H9 (cell line): ENCODE data around the gene PDK2. TPM values are rescaled to one million over a fixed set of nuclear protein-coding genes. Genes with fewer than 3 reads are reported as not detected.
A peak's percentile ranks its signal among the peaks of the same experiment; 100 is the strongest.

Experiments
- DNase-seq: peaks from one replicate; pipeline ENCODE4 v3.0.0-alpha.2; 2017
- H2AFZ ChIP-seq: one replicate; pipeline ENCODE4 v1.6.1; 2013; ENCODE audit warnings: mild to moderate bottlenecking, low read length, control low read depth, moderate library complexity
- H2AK5ac ChIP-seq: 2 replicates; pipeline ENCODE4 v1.6.1; 2013; ENCODE audit warnings: low read length, control low read depth, mixed read lengths; ENCODE audit not compliant: insufficient read length
- H2BK120ac ChIP-seq: one replicate; pipeline ENCODE4 v1.6.1; 2013; ENCODE audit warnings: low read depth, mild to moderate bottlenecking, low read length, control low read depth, inconsistent platforms; ENCODE audit not compliant: poor library complexity, severe bottlenecking
- H2BK12ac ChIP-seq: 2 replicates; pipeline ENCODE4 v1.6.1; 2013; ENCODE audit warnings: low read length, control low read depth, mixed read lengths, low read depth; ENCODE audit not compliant: insufficient read length
- H2BK15ac ChIP-seq: 2 replicates; pipeline ENCODE4 v1.6.1; 2013; ENCODE audit warnings: low read depth, low read length, control low read depth
- H2BK20ac ChIP-seq: one replicate; pipeline ENCODE4 v1.6.1; 2013; ENCODE audit warnings: low read depth, mild to moderate bottlenecking, low read length, control low read depth, inconsistent platforms; ENCODE audit not compliant: poor library complexity, severe bottlenecking
- H2BK5ac ChIP-seq: 2 replicates; pipeline ENCODE4 v1.6.1; 2013; ENCODE audit warnings: low read length, control low read depth, mixed read lengths; ENCODE audit not compliant: insufficient read length
- H3K14ac ChIP-seq: 2 replicates; pipeline ENCODE4 v1.6.1; 2013; ENCODE audit warnings: low read length, control low read depth; ENCODE audit not compliant: insufficient read depth
- H3K18ac ChIP-seq: 2 replicates; pipeline ENCODE4 v1.6.1; 2013; ENCODE audit warnings: low read depth, mild to moderate bottlenecking, mixed read lengths, low read length, control low read depth; ENCODE audit not compliant: insufficient read length
- H3K23ac ChIP-seq: 2 replicates; pipeline ENCODE4 v1.6.1; 2013; ENCODE audit warnings: low read length, control low read depth, mixed read lengths, low read depth; ENCODE audit not compliant: insufficient read length
- H3K23me2 ChIP-seq: 2 replicates; pipeline ENCODE4 v1.6.1; 2013; ENCODE audit warnings: low read depth, mild to moderate bottlenecking, mixed read lengths, low read length, control low read depth; ENCODE audit not compliant: insufficient read length, poor library complexity, severe bottlenecking
- H3K27ac ChIP-seq: 2 replicates; pipeline ENCODE4 v1.5.1; 2013; ENCODE audit warnings: low read length, control low read depth, mixed read lengths, low read depth; ENCODE audit not compliant: insufficient read length
- H3K27me3 ChIP-seq: 2 replicates; pipeline ENCODE4 v1.6.1; 2013; ENCODE audit warnings: low read length, control low read depth, inconsistent platforms; ENCODE audit not compliant: insufficient read depth
- H3K4ac ChIP-seq: 2 replicates; pipeline ENCODE4 v1.6.1; 2013; ENCODE audit warnings: low read depth, mild to moderate bottlenecking, control low read depth, inconsistent platforms, low read length, moderate library complexity
- H3K4me1 ChIP-seq: 2 replicates; pipeline ENCODE4 v1.6.1; 2013; ENCODE audit warnings: low read length, control low read depth, inconsistent platforms; ENCODE audit not compliant: insufficient read depth
- H3K4me2 ChIP-seq: 2 replicates; pipeline ENCODE4 v1.6.1; 2013; ENCODE audit warnings: low read length, control low read depth, mixed read lengths; ENCODE audit not compliant: insufficient read length, insufficient read depth
- H3K56ac ChIP-seq: 2 replicates; pipeline ENCODE4 v1.6.1; 2013; ENCODE audit warnings: low read depth, mild to moderate bottlenecking, mixed read lengths, low read length, control low read depth; ENCODE audit not compliant: insufficient read length
- H3K79me1 ChIP-seq: 2 replicates; pipeline ENCODE4 v1.6.1; 2013; ENCODE audit warnings: low read depth, mild to moderate bottlenecking, moderate library complexity, low read length, control low read depth, inconsistent platforms; ENCODE audit not compliant: insufficient read depth, poor library complexity, severe bottlenecking
- H3K79me2 ChIP-seq: 2 replicates; pipeline ENCODE4 v1.6.1; 2013; ENCODE audit warnings: low read length, control low read depth, inconsistent platforms; ENCODE audit not compliant: insufficient read depth
- H3K9ac ChIP-seq: 2 replicates; pipeline ENCODE4 v1.6.1; 2013; ENCODE audit warnings: low read length, control low read depth, mixed read lengths; ENCODE audit not compliant: insufficient read length; ENCODE audit errors: extremely low read depth
- H3K9me3 ChIP-seq: one replicate; pipeline ENCODE4 v1.6.1; 2013; ENCODE audit warnings: low read depth, low read length, inconsistent platforms; ENCODE audit not compliant: control insufficient read depth
- H3T11ph ChIP-seq: one replicate; pipeline ENCODE4 v1.6.1; 2013; ENCODE audit warnings: mild to moderate bottlenecking, low read length, control low read depth, inconsistent platforms
- H4K20me1 ChIP-seq: one replicate; pipeline ENCODE4 v1.6.1; 2013; ENCODE audit not compliant: control insufficient read depth, insufficient read length, insufficient read depth
- H4K5ac ChIP-seq: 2 replicates; pipeline ENCODE4 v1.6.1; 2013; ENCODE audit warnings: low read depth, mild to moderate bottlenecking, mixed read lengths, low read length, control low read depth; ENCODE audit not compliant: insufficient read length
- H4K8ac ChIP-seq: replicated peaks from 2 replicates; pipeline ENCODE4 v1.6.1; 2013; ENCODE audit warnings: low read length, control low read depth, mixed read lengths, low read depth; ENCODE audit not compliant: insufficient read length
- H4K91ac ChIP-seq: 2 replicates; pipeline ENCODE4 v1.6.1; 2013; ENCODE audit warnings: low read depth, mild to moderate bottlenecking, moderate library complexity, mixed read lengths, low read length, control low read depth; ENCODE audit not compliant: insufficient read length
- H3K27ac Mint-ChIP-seq, 3 experiments: 2 replicates in 2 of 3; 3 replicates in 1 of 3; pipeline ENCODE4 v1.8.0; 2020 to 2021; ENCODE audit warnings: mixed read lengths in 3 of 3, mild to moderate bottlenecking in 1 of 3, moderate library complexity in 1 of 3
- H3K27me3 Mint-ChIP-seq: 2 replicates; pipeline ENCODE4 v1.8.0; 2021; ENCODE audit warnings: low read depth, mild to moderate bottlenecking, moderate library complexity, mixed read lengths
- H3K36me3 Mint-ChIP-seq, 3 experiments: 2 replicates in 2 of 3; 3 replicates in 1 of 3; pipeline ENCODE4 v1.8.0; 2020 to 2021; ENCODE audit warnings: low read depth in 3 of 3, mixed read lengths in 3 of 3; ENCODE audit not compliant: insufficient read depth in 1 of 3
- H3K4me1 Mint-ChIP-seq, 2 experiments: 2 replicates each; pipeline ENCODE4 v1.8.0; 2020; ENCODE audit warnings: mixed read lengths in 2 of 2
- H3K4me3 Mint-ChIP-seq, 2 experiments: 2 replicates in 1 of 2; 3 replicates in 1 of 2; pipeline ENCODE4 v1.8.0; 2020 to 2021; ENCODE audit warnings: mild to moderate bottlenecking in 2 of 2, mixed read lengths in 2 of 2, moderate library complexity in 1 of 2
- H3K9me3 Mint-ChIP-seq, 2 experiments: 2 replicates in 1 of 2; 3 replicates in 1 of 2; pipeline ENCODE4 v1.8.0; 2020; ENCODE audit warnings: mild to moderate bottlenecking in 2 of 2, mixed read lengths in 2 of 2, moderate library complexity in 1 of 2
- WGBS: extraction: QIAGEN DNeasy Blood & Tissue Kit; methylation state at CpG from one replicate; pipeline ENCODE4 v1.1.7; 2013; ENCODE audit warnings: missing lambda C conversion rate, low lambda C conversion rate, mixed read lengths; ENCODE audit not compliant: insufficient read length; ENCODE audit errors: extremely low coverage; 5-methylcytosine and 5-hydroxymethylcytosine counted together
- total RNA-seq: library from RNA; stranded (reverse); gene quantifications from 2 replicates; pipeline ENCODE4 v1.2.1, GENCODE V29; 2021
- TF ChIP-seq, protein P1 (sequence below): fragments of 200-600 bp; sonication (generic); conservative IDR thresholded peaks from 3 replicates; pipeline ENCODE4 v1.8.0; 2021; ENCODE audit warnings: antibody characterized with exemption, mild to moderate bottlenecking

PDK2 gene
- total RNA-seq, 1 experiment from 2014 or later: 19.9 TPM

- Histone ChIP-seq H3K56ac (no peak overlapping the region), H4K5ac (no peak overlapping the region), H2BK15ac (no peak overlapping the region), H3K18ac (no peak overlapping the region), H3K4me2 (peak overlapping the region; percentile 82), H3K79me1 (no peaks in the 10 kb centered on the region), H4K8ac (no peak overlapping the region), H3K23me2 (peaks cover 12% of the 10 kb centered on the region), H3K14ac (no peak overlapping the region), H3K4ac (no peak overlapping the region), H2AFZ (no peak overlapping the region), H3K79me2 (no peaks in the 10 kb centered on the region), H3K27me3 (no peaks in the 10 kb centered on the region; the same call in 1 of the 2 replicates), H2BK5ac (no peak overlapping the region), H3K4me1 (peaks cover 5% of the 10 kb centered on the region; the same call in 1 of the 2 replicates), H2BK12ac (no peak overlapping the region), H3K27ac (no peak overlapping the region), H3K23ac (no peak overlapping the region), H2BK20ac (no peak overlapping the region), H2AK5ac (no peak overlapping the region), H2BK120ac (no peak overlapping the region), H3K9me3 (no peaks in the 10 kb centered on the region), H4K91ac (no peak overlapping the region), H3T11ph (no peak overlapping the region), H4K20me1 (no peaks in the 10 kb centered on the region), H3K9ac (no peak overlapping the region)
- H3K4me1 Mint-ChIP-seq: peaks cover 32 to 59% of the 10 kb centered on the region in 2 experiments
- DNase-seq: peak; percentile 83
- TF ChIP-seq, protein P1, sequence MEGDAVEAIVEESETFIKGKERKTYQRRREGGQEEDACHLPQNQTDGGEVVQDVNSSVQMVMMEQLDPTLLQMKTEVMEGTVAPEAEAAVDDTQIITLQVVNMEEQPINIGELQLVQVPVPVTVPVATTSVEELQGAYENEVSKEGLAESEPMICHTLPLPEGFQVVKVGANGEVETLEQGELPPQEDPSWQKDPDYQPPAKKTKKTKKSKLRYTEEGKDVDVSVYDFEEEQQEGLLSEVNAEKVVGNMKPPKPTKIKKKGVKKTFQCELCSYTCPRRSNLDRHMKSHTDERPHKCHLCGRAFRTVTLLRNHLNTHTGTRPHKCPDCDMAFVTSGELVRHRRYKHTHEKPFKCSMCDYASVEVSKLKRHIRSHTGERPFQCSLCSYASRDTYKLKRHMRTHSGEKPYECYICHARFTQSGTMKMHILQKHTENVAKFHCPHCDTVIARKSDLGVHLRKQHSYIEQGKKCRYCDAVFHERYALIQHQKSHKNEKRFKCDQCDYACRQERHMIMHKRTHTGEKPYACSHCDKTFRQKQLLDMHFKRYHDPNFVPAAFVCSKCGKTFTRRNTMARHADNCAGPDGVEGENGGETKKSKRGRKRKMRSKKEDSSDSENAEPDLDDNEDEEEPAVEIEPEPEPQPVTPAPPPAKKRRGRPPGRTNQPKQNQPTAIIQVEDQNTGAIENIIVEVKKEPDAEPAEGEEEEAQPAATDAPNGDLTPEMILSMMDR: no peak
- H3K27me3 Mint-ChIP-seq: peaks cover 39% of the 10 kb centered on the region
- peaks cover 0 to 4% (median 3%) of the 10 kb centered on the region in 3 experiments; a peak in 4 of 7 replicates for H3K36me3 Mint-ChIP-seq
- no peaks in the 10 kb centered on the region; a peak in 1 of 5 replicates for H3K9me3 Mint-ChIP-seq
- WGBS: no CpG with 5 or more reads among the region's 19 CpGs
- H3K4me3 Mint-ChIP-seq: peak overlapping the region; percentile 56 to 81
- no peak overlapping the region for H3K27ac Mint-ChIP-seq
These were observed 35.6 kb downstream of the PDK2 start for GRCh38 chr17:50130559-50131305.
